ENCODE measurements around the gene SLC39A11. TPM values are rescaled to one million over a fixed set of nuclear protein-coding genes. Genes with fewer than 3 reads are reported as not detected.

SLC39A11 gene
- total and polyA plus RNA-seq, 2 of the 13 experiments (the other 11 are each of a cell fraction or from before 2014, with no cell fraction given) = 17.2 to 31.5 TPM

- TF ChIP-seq ZNF407 (CRISPR knock-in tag; IDR thresholded peaks at IDR 0.05; ENCODE audit: not compliant biosample characterization) = no peak
- TF ChIP-seq SRY (CRISPR knock-in tag; IDR thresholded peaks at IDR 0.05) = no peak
- TF ChIP-seq SP5 (CRISPR knock-in tag; IDR thresholded peaks at IDR 0.05; ENCODE audit: borderline replicate concordance, low read depth) = no peak
- TF ChIP-seq NFIB (CRISPR knock-in tag; IDR thresholded peaks at IDR 0.05; ENCODE audit: borderline replicate concordance) = no peak
- 0 out of 4 replicates have a peak, but pooled peaks of 1 of the 2 experiments have one; percentile 18 for TF ChIP-seq HMGXB4 (CRISPR knock-in tag; IDR thresholded peaks at IDR 0.05; ENCODE audit: borderline replicate concordance in 1 of 2, low read depth in 1 of 2)
- no peak for TF ChIP-seq NONO (IDR thresholded peaks at IDR 0.05)
- no peak for TF ChIP-seq NONO (CRISPR knock-in tag; conservative IDR thresholded peaks at IDR 0.05)
- TF ChIP-seq ISL2 (CRISPR knock-in tag; IDR thresholded peaks at IDR 0.05) = peak; percentile 29; the same call in 1 of the 2 replicates
- no peak for TF ChIP-seq NBN (conservative IDR thresholded peaks at IDR 0.05)
- no peak for TF ChIP-seq TRIM24 (CRISPR knock-in tag; IDR thresholded peaks at IDR 0.05)
- peak; percentile 52; the same call in 1 of the 2 replicates for TF ChIP-seq ZMYM2 (CRISPR knock-in tag; IDR thresholded peaks at IDR 0.05)
- no peak for TF ChIP-seq HOXA5 (CRISPR knock-in tag; IDR thresholded peaks at IDR 0.05)
- no peak for TF ChIP-seq HDAC6 (IDR thresholded peaks at IDR 0.05; ENCODE audit: low read depth, low read length)
- TF ChIP-seq HMG20A (CRISPR knock-in tag; IDR thresholded peaks at IDR 0.05; ENCODE audit: borderline replicate concordance) = peak; percentile 47; the same call in 1 of the 2 replicates
- no peak for TF ChIP-seq FOXA1 (IDR thresholded peaks at IDR 0.05)
- TF ChIP-seq FOXA1 (CRISPR knock-in tag; IDR thresholded peaks at IDR 0.05) = 0 out of 2 replicates have a peak, but pooled peaks have one; percentile 8
- no peak for TF ChIP-seq HNF1B (CRISPR knock-in tag; IDR thresholded peaks at IDR 0.05)
- no peak for TF ChIP-seq SIN3A (IDR thresholded peaks at IDR 0.05; ENCODE audit: borderline replicate concordance, low read depth, low read length)
- TF ChIP-seq E2F1 (CRISPR knock-in tag; IDR thresholded peaks at IDR 0.05) = no peak
These were observed 130.4 kb downstream of the SLC39A11 start (continued) for GRCh38 chr17:72962106-72962505.

Measured in HepG2 (cell line).